ENCODE measurements around the gene VWA5B2. TPM values are rescaled to one million over a fixed set of nuclear protein-coding genes. Genes with fewer than 3 reads are reported as not detected.

VWA5B2 gene
- total RNA-seq, 6 experiments from 2014 or later: not detected

DNA sequence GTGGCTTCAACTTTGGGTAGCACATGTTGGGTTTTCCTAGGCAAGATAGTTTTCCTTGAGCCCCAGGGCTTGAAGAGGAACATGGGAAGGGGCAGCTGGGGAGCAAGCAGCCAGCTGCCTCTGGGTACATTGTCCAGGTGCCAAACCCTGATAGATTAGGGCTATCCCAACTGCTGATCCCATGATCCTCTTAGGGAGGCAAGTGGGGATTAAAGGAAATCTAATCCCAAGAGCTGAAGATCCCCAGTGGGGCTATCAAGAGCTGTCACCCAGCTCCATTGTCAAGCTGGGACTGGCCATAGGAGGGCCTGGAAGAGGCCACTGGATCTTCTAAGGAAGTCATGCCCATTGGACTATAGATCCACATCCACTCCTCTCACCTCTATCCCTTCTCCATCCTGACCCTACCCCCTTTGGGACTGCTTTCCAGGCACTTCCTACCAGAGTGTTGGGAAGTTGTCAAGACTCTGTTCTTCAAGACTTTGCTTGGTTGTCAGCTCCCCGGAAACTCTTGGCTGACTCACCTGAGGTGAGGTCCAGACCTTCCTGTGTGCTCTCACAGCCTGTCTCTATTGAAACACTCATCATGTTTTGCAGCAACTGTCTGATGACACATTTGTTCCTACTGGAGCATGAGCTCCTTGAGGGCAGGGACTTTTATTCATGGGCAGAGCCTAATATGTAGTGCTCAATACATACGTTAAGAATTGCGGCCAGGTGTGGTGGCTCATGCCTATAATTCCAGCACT is 26.1 kb downstream of the VWA5B2 start:
- Mint-ChIP-seq H3K27ac (no peak overlapping the region), H3K4me3 (no peak overlapping the region), H3K4me1 (ENCODE audit: low read depth) (peaks cover 4% of the 10 kb centered on the region), H3K27me3 (ENCODE audit: insufficient read depth) (peaks cover 5% of the 10 kb centered on the region), H3K36me3 (ENCODE audit: low read depth) (no peaks in the 10 kb centered on the region), H3K9me3 (no peaks in the 10 kb centered on the region)
- DNase-seq: no peak
- TF ChIP-seq CTCF (IDR thresholded peaks at IDR 0.05): no peak

- Mint-ChIP-seq H3K27ac (no peak overlapping the region), H3K36me3 (ENCODE audit: low read depth) (no peaks in the 10 kb centered on the region), H3K9me3 (no peaks in the 10 kb centered on the region), H3K4me3 (no peak overlapping the region), H3K27me3 (ENCODE audit: insufficient read depth) (peaks cover 12% of the 10 kb centered on the region), H3K4me1 (ENCODE audit: low read depth) (peaks cover 12% of the 10 kb centered on the region)
- DNase-seq: no peak
- no peak for TF ChIP-seq CTCF (IDR thresholded peaks at IDR 0.05)
These were observed 27.9 kb downstream of the VWA5B2 start for GRCh38 chr3:184257083-184257915.

DNA sequence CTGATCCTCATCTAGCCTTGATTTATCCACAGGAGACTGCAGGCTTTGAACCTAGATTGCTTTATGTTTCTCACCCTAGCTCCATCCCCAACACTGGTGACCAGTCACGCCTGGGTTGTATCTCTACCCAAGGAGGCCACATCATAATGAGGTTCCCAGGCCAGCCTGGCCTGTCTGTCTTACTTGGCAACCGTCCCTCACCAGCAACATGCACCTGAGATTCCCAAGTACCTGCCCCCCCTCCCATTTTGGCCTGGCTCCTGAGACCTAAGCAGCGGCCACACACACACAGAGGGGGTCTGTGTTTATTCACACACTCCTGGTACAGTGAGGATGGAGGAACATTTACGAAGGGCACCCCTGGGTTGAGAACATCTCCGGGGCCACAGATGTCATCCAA is 29.5 kb downstream of the VWA5B2 start:
- peaks cover 17% of the 10 kb centered on the region for H3K27me3 Mint-ChIP-seq (ENCODE audit: insufficient read depth)
- no peak for DNase-seq
- H3K4me1 Mint-ChIP-seq (ENCODE audit: low read depth): peaks cover 14% of the 10 kb centered on the region
- H3K9me3 Mint-ChIP-seq: no peaks in the 10 kb centered on the region
- H3K27ac Mint-ChIP-seq: no peak overlapping the region
- no peak overlapping the region for H3K4me3 Mint-ChIP-seq
- no peaks in the 10 kb centered on the region for H3K36me3 Mint-ChIP-seq (ENCODE audit: low read depth)
- TF ChIP-seq CTCF (IDR thresholded peaks at IDR 0.05): no peak

GRCh38 chr3:184259396-184259877 is 30.1 kb downstream of the VWA5B2 start:
- Mint-ChIP-seq H3K27ac (no peak overlapping the region), H3K4me1 (ENCODE audit: low read depth) (peaks cover 14% of the 10 kb centered on the region), H3K27me3 (ENCODE audit: insufficient read depth) (peaks cover 20% of the 10 kb centered on the region), H3K9me3 (no peaks in the 10 kb centered on the region), H3K36me3 (ENCODE audit: low read depth) (no peaks in the 10 kb centered on the region), H3K4me3 (no peak overlapping the region)
- no peak for DNase-seq
- TF ChIP-seq CTCF (IDR thresholded peaks at IDR 0.05): no peak

DNA sequence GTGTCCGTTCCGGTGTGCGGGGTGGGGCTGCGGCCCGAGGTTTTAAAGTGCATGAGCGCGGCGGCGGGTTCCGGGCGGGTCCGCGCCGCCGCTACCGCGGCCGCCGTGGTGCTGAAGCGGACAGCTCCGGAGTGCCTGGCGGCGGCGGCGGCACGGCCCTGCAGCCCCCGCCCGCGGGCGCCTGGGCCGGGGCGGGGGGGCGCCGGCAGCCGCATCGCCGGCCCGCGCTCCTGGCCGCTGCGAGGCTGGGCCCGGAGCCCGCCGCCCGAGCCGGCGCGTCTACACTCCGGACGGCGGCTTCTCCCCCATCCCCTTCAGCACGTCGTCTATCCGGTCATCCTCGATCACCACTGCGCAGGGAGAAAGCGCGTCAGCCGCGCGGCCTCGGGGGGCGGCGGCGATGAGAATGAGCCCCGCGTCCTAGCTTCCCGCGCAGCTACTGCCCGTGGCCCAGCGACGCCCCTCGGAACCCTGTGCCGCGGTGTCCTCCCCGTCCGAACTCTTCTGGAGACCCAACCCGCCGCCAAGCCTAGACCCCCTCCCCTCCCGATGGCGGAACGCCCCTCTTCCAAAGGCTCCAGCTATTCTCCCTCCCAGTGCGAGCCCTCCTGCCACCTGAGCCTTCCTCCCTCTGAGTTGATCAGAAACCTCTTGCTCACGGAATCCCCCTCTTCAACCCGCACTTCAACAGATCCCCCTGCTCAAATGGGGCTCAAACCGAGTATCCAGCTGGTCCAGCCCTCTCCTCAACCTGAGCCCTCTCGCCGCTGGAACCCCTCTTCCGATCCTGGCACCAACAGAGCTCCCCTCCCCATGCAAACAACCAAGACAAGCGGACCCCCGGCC is 30.7 kb downstream of the VWA5B2 start:
- Mint-ChIP-seq H3K9me3 (no peaks in the 10 kb centered on the region), H3K27ac (no peak overlapping the region)

More for the DNA sequence above, 30.7 kb downstream of the VWA5B2 start:
- Mint-ChIP-seq H3K27me3 (ENCODE audit: insufficient read depth) (peaks cover 20% of the 10 kb centered on the region), H3K36me3 (ENCODE audit: low read depth) (no peaks in the 10 kb centered on the region), H3K4me1 (ENCODE audit: low read depth) (peaks cover 14% of the 10 kb centered on the region), H3K4me3 (peak overlapping the region; percentile 73)
- no peak for DNase-seq
- no peak for TF ChIP-seq CTCF (IDR thresholded peaks at IDR 0.05)
